ENCODE measurements around the gene TAC4.
A peak's percentile ranks its signal among the peaks of the same experiment; 100 is the strongest.

Gene TAC4

GRCh38 chr17:49872754-49873377, 25.0 kb upstream of the TAC4 start:
- DNase-seq = peak; percentile 28 to 35

DNA sequence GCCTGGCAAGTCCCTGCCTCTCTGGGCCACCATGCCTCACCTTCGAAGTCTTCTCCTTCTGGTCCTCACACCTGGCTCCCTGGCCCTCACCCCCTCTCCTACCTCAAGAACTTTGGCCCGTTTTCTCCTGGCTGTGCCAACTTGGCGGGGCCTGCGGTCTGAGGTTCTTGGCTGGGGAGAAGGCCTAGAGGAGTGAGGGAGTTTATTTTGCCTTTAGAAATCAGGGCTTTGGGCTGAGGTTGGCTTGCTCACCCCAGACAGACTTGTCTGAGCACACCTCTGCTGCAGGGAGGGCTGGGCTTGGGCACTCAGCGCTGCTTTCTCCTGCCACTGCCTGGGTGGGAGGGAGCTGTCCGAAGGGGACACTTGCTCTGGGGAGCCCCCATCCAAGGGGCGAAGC, 23.3 kb upstream of the TAC4 start:
- no peak for DNase-seq

- DNase-seq = no peak
Observed at GRCh38 chr17:49870298-49870697, 22.4 kb upstream of the TAC4 start.

DNA sequence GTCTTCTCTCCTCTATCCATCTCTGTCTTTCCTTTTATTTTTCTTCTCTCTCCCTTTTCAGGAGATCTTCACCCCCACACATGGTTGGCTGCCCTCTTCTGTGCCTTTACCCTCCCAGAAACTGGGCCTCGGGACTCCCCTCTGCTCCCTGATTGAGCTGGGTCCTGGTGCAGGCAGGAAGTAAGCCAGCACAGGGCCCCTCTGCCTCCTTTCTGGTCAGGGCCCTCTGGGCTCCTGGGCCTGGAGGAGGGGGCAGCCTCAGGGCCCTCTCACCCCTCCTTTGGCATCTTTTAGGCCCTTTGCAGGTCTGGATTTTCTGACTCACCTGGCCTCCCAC, 21.1 kb upstream of the TAC4 start:
- DNase-seq = no peak

DNA sequence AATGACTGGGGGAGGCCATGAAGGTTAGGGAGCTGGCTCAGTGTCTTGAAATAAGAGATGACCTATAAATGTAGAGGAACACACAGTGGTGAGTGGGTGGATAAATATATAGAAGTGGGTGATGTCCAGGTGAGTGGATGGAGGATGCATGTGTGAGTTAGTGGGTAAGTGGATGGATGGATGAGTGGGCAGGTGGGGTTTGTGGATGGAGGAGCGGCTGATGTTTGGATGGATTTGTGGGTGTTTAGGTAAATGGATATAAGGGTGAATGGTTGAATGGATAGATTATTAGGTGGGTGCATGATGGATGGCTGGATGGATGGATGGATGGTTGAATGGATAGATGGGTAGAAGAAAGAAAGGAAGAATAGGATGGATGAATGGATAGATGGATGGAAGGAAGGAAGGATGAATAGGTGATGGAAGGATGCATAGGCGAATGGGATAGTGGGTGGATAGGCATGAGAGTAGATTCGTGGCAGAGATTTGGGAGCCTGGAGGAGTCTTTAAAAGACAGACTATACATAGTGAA, 19.1 kb upstream of the TAC4 start:
- DNase-seq = no peak

- DNase-seq = no peak
Observed at GRCh38 chr17:49866019-49866380, 18.1 kb upstream of the TAC4 start.

DNA sequence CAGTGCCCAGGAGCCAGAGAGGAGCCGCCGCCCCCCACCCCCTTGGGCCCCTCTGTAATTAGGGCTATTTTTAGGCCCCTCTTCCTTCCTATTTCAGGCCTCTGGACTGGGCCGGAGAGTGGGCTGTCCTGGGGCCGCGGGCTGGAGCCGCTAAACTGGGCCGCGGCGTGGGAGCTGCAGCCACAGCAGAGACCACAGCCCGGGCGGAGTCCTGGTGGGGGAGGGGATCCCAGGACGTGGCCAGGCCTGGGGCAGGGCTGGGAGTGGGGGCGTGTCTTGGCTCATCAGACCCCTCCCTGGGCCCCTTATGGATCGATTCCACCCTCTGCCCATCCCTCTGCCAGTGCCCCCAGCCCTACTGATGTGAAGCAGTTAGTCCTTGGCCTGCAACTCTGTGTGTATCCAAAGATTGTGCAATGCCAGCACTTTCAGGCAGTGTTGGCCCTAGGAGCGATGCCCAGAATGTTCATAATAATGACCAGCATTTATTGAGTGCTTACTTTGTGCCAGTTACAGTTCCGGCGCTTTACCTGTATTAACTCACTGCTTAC, 15.0 kb upstream of the TAC4 start:
- no peak for DNase-seq

- peak; percentile 67 to 70 for DNase-seq
Observed at GRCh38 chr17:49861150-49861884, 13.4 kb upstream of the TAC4 start.

GRCh38 chr17:49859991-49860953, 12.4 kb upstream of the TAC4 start:
- DNase-seq = no peak

GRCh38 chr17:49858796-49859195, 10.9 kb upstream of the TAC4 start:
- no peak for DNase-seq

GRCh38 chr17:49854126-49854525, 6.3 kb upstream of the TAC4 start:
- DNase-seq = no peak

DNA sequence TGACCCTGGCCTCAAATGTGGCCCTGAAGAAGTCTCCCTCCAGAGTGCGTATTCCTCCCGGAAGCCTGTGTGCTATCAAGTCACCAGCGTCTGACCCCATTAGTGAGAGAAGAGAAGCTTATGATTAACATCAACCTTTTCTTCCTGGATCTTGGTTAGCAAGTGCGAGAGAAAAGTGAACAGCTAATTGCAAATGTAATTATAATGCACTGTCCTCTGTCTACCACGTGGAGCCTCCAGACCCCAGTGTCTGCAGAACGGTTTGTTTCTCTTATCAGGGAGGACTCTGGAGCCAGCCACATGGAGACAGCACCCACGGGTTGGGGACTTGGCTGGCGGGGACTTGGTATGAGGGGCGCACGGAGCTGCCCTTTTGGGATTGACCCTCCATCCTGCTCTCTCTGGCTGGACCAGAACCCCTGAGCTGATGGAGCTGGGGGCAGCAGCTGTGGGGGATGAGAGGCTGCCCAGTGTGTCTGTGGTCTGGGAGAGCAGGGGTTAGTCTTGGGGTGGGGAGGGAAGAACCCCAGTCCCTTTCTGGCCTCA, 5.7 kb upstream of the TAC4 start:
- no peak for DNase-seq

DNA sequence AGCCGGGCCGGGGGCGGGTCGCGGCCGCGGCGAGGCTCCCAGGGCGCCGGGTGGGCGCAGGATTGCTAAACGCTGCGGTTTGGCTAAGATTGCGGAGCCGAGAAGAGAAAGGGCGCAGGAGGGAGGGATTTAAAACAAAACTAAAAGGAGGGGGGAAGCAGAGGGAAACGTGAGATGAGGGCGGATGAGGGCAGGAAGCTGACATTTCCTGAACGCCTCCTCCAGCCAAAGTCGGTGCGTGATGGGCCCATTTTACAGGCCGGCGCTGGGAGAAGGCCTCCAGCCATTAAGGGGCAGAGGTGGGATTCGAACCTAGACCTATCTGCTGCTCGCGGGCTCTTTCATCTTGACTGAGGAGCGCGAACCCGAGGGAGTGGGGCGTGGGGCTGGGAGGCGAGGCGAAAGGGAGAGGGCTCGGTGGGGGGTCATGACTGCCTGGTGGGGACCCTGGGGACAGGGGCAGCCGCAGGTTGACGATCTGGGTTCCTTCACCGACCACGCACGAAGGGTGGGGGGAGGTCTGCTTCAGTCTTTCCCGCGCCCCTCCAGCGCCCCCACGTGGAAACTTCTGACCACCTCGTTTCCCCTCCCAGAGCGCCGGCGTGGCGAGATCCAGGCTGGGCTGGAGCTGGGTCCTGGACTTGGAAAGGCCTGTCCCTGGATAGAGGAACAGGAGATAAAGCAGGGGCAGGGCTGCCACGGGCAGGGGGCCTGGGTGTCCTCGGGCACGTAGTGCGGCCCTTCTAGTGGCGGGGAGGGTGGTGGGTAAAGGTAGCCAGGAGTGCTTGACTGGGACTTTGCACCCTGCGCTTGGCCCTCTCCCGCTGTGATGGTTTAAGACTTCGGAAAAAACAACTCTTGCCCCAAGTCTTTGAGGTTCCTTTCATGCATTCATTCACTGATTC, 3.8 kb upstream of the TAC4 start:
- peak; percentile 82 to 84 for DNase-seq

- peak; percentile 30 to 41 for DNase-seq
Observed at GRCh38 chr17:49850772-49851386, 3.0 kb upstream of the TAC4 start.

DNA sequence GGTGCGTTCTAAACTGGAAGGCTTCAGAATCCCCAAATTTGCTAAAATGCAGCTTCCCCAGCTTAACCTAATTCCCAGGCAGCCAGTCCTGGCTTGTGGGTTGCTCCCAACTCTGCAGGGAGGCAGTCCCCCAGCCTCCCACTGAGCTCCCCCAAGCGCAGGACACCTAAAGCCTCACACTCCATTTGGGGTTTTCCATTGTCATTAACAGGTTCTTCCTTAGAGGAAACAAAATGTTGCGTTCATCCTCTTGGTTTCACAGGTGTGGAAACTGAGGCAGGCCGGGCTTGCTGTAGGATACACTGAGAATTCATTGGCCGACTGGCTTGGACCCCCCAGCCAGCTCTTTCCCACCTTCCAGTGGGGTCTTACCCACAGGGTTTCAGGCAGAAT, 2.3 kb upstream of the TAC4 start:
- DNase-seq = no peak

GRCh38 chr17:49848739-49849138, 870 bp upstream of the TAC4 start:
- DNase-seq = no peak

GRCh38 chr17:49846938-49847712, 744 bp downstream of the TAC4 start:
- no peak for DNase-seq

- DNase-seq = no peak
Observed at GRCh38 chr17:49845321-49845720, 2.5 kb downstream of the TAC4 start.

GRCh38 chr17:49843774-49844350, 4.0 kb downstream of the TAC4 start:
- peak in 1 of 2 experiments; percentile 39 for DNase-seq

GRCh38 chr17:49842846-49843245, 5.0 kb downstream of the TAC4 start:
- DNase-seq = no peak

Measured in activated T-cell treated with anti-CD3 and anti-CD28 coated beads, Interleukin-2, amount 50 U/mL, for 48 hours (primary cell).